PC-3 (cell line): ENCODE results near the gene ZNF281.

Experiments used
- EZH2 ChIP-seq: fragments of 300-600 bp; sonication (generic); IDR thresholded peaks from one replicate; pipeline ENCODE4 v1.6.1; 2017; ENCODE audit warnings: antibody characterized with exemption, mild to moderate bottlenecking, low read length; ENCODE audit not compliant: unreplicated experiment
- EZH2phosphoT487 ChIP-seq: fragments of 300-600 bp; sonication (generic); IDR thresholded peaks from 2 replicates; pipeline ENCODE4 v1.6.1; 2018; ENCODE audit warnings: mild to moderate bottlenecking, antibody characterized with exemption, low read length, borderline replicate concordance
- TF ChIP-seq, protein P1 (sequence below): fragments of 300-600 bp; sonication (generic); conservative IDR thresholded peaks from 2 replicates; pipeline ENCODE4 v1.5.1; 2017; ENCODE audit warnings: antibody characterized with exemption, low read depth, mild to moderate bottlenecking, low read length

DNA sequence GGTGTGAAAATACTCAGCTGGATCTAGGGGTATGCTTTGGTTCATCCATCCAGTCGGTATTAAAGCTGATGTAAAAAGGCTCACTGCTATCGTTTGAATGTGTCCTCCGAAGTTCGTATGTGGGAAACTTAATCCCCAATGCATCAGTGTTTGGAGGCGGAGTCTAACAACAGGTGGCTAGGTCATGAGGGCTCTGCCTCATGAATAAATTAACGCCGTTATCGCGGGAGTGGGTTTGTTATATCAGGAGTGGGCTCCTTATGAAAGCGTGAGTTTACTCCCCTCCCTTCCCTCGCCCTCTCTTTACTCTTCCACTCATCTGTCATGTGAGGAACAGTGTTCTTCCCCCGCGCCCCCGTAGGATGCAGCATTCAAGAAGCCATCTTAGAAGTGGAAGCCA is 48.9 kb upstream of the ZNF281 start:
- TF ChIP-seq, protein P1, sequence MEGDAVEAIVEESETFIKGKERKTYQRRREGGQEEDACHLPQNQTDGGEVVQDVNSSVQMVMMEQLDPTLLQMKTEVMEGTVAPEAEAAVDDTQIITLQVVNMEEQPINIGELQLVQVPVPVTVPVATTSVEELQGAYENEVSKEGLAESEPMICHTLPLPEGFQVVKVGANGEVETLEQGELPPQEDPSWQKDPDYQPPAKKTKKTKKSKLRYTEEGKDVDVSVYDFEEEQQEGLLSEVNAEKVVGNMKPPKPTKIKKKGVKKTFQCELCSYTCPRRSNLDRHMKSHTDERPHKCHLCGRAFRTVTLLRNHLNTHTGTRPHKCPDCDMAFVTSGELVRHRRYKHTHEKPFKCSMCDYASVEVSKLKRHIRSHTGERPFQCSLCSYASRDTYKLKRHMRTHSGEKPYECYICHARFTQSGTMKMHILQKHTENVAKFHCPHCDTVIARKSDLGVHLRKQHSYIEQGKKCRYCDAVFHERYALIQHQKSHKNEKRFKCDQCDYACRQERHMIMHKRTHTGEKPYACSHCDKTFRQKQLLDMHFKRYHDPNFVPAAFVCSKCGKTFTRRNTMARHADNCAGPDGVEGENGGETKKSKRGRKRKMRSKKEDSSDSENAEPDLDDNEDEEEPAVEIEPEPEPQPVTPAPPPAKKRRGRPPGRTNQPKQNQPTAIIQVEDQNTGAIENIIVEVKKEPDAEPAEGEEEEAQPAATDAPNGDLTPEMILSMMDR: no peak
- TF ChIP-seq EZH2 (no peak), EZH2phosphoT487 (no peak)
